ENCODE measurements around the gene POLR1G. TPM values are rescaled to one million over a fixed set of nuclear protein-coding genes. Genes with fewer than 3 reads are reported as not detected.

The POLR1G gene
- total RNA-seq, 2 experiments from 2014 or later: 9.8 to 11.6 TPM

- Mint-ChIP-seq H3K9me3 (no peaks in the 10 kb centered on the region), H3K4me1 (ENCODE audit: low read depth) (peaks cover 56% of the 10 kb centered on the region), H3K4me3 (peak overlapping the region; percentile 89), H3K36me3 (ENCODE audit: low read depth) (peaks cover 16% of the 10 kb centered on the region), H3K27me3 (no peaks in the 10 kb centered on the region), H3K27ac (peak overlapping the region; percentile 89)
- TF ChIP-seq, protein P1, sequence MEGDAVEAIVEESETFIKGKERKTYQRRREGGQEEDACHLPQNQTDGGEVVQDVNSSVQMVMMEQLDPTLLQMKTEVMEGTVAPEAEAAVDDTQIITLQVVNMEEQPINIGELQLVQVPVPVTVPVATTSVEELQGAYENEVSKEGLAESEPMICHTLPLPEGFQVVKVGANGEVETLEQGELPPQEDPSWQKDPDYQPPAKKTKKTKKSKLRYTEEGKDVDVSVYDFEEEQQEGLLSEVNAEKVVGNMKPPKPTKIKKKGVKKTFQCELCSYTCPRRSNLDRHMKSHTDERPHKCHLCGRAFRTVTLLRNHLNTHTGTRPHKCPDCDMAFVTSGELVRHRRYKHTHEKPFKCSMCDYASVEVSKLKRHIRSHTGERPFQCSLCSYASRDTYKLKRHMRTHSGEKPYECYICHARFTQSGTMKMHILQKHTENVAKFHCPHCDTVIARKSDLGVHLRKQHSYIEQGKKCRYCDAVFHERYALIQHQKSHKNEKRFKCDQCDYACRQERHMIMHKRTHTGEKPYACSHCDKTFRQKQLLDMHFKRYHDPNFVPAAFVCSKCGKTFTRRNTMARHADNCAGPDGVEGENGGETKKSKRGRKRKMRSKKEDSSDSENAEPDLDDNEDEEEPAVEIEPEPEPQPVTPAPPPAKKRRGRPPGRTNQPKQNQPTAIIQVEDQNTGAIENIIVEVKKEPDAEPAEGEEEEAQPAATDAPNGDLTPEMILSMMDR (IDR thresholded peaks at IDR 0.05): no peak
- CTCF ChIA-PET: interaction anchor here (1.0 to 3.0 kb wide), 3 partner anchors 16 to 63 kb away, joined by 3 to 21 read pairs (median 14); no protein-coding TSS in a partner anchor
- ATAC-seq (peak; percentile 79), DNase-seq (peak; percentile 97)
- POLR2A ChIA-PET: interaction anchor here (1.6 kb wide), 1 partner anchor 15 kb away, joined by 8 read pairs; no protein-coding TSS in a partner anchor
- intact Hi-C loops (cut with micrococcal nuclease): loop anchor here (10.0 kb wide), 1 partner anchor 52 kb away; no protein-coding TSS in a partner anchor
Observed at GRCh38 chr19:45423033-45423588, 16.7 kb downstream of the POLR1G start.

DNA sequence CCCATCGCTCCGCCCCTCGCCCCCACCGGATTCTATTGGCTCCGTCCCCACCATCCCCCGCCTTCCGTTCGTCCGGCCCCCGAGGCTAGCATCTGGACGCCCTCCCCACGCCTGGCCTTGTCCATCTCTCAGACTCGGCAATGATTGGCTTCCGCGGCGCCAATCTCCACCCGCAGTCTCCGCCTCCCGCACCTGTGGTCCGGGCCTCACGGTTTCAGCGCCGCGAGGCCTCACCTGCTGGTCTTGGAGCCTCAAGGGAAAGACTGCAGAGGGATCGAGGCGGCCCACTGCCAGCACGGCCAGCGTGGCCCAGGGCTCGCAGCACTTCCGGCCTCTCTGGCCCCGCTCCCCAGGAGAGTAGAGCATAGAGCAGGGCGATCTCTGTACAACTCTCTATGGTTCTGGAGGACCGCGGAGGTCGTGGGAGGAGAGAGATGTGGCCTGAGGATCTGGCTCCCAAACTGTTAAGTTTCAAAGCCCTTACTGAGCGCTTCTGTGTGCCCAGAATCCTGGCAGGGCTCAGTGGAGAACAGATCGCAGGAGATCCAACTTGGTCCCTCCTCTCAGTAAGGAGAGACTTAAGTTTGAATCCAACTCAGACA lies 17.2 kb downstream of the POLR1G start, which contains the start of gene ERCC1:
ERCC1 (minus strand) TSS at position 329 of the 602 bp plus-strand sequence. CDS start 543 bp downstream, outside the sequence.
- TF ChIP-seq, protein P1 (IDR thresholded peaks at IDR 0.05): no peak
- DNase-seq (peak; percentile 89), ATAC-seq (peak; percentile 74)
- Mint-ChIP-seq H3K4me3 (peak within 1 kb of the TSS; percentile 89), H3K27me3 (no peaks in the 10 kb centered on the region), H3K9me3 (no peaks in the 10 kb centered on the region), H3K4me1 (ENCODE audit: low read depth) (peaks cover 58% of the 10 kb centered on the region), H3K36me3 (ENCODE audit: low read depth) (peaks cover 13% of the 10 kb centered on the region), H3K27ac (peak within 1 kb of the TSS; percentile 89)
- ChIA-PET CTCF (interaction anchor here (1.0 to 3.0 kb wide), 5 partner anchors 16 to 62 kb away, joined by 3 to 21 read pairs (median 14); no protein-coding TSS in a partner anchor), POLR2A (interaction anchor here (1.2 to 1.7 kb wide), 3 partner anchors 16 to 62 kb away, joined by 3 to 8 read pairs (median 4); no protein-coding TSS in a partner anchor)
- intact Hi-C loops (cut with micrococcal nuclease): loop anchor here (10.0 kb wide), 1 partner anchor 51 kb away; no protein-coding TSS in a partner anchor

- intact Hi-C loops (cut with micrococcal nuclease): loop anchor here (10.0 kb wide), 1 partner anchor 50 kb away; no protein-coding TSS in a partner anchor
Observed at GRCh38 chr19:45424191-45425058, 18.0 kb downstream of the POLR1G start.

More at GRCh38 chr19:45424191-45425058, 18.0 kb downstream of the POLR1G start:
- POLR2A ChIA-PET: interaction anchor here (0.8 to 1.7 kb wide), 6 partner anchors 15 to 61 kb away, joined by 3 to 8 read pairs (median 4); partner anchors contain the start of gene FOSB
- peak; percentile 64 for ATAC-seq
- H3K9me3 Mint-ChIP-seq: no peaks in the 10 kb centered on the region
- H3K27ac Mint-ChIP-seq: peak overlapping the region; percentile 89
- H3K36me3 Mint-ChIP-seq (ENCODE audit: low read depth): peaks cover 13% of the 10 kb centered on the region
- CTCF ChIA-PET: interaction anchor here (1.0 to 3.0 kb wide), 5 partner anchors 15 to 61 kb away, joined by 3 to 21 read pairs (median 14); no protein-coding TSS in a partner anchor
- H3K4me1 Mint-ChIP-seq (ENCODE audit: low read depth): peaks cover 52% of the 10 kb centered on the region
- H3K27me3 Mint-ChIP-seq: no peaks in the 10 kb centered on the region
- peak overlapping the region; percentile 89 for H3K4me3 Mint-ChIP-seq
- TF ChIP-seq, protein P1 (IDR thresholded peaks at IDR 0.05): no peak
- DNase-seq: peak; percentile 63
